D721Med (cell line): Measurements from ENCODE around the gene ANHX.

Source experiments
- DNase-seq: peaks from one replicate; pipeline ENCODE4 v3.0.0; 2011; ENCODE audit warnings: low spot score; ENCODE audit not compliant: insufficient read length
- FAIRE-seq: peaks from 2 replicates; lab custom pipeline; 2011; peaks lifted over from hg19 to GRCh38; lab: Jason Lieb, UNC
- CTCF ChIP-seq: IDR thresholded peaks from 2 replicates; pipeline ENCODE4 v1.5.1; 2012; ENCODE audit warnings: mild to moderate bottlenecking, control low read depth; ENCODE audit not compliant: insufficient read depth; ENCODE audit errors: missing control alignments

Gene ANHX

GRCh38 chr12:133203344-133204263 is 32.1 kb downstream of the ANHX start:
- no peak for TF ChIP-seq CTCF
- DNase-seq = no peak
- no peak for FAIRE-seq

GRCh38 chr12:133202493-133203343 is 33.0 kb downstream of the ANHX start:
- DNase-seq = no peak
- TF ChIP-seq CTCF = no peak

GRCh38 chr12:133201888-133202287 is 33.8 kb downstream of the ANHX start:
- no peak for DNase-seq
- no peak for FAIRE-seq
- no peak for TF ChIP-seq CTCF

More at GRCh38 chr12:133202493-133203343, 33.0 kb downstream of the ANHX start:
- FAIRE-seq = no peak

- DNase-seq (no peak), FAIRE-seq (no peak)
- no peak for TF ChIP-seq CTCF
Measured at GRCh38 chr12:133192847-133193246, 42.8 kb downstream of the ANHX start.

- TF ChIP-seq CTCF = no peak
- DNase-seq = no peak
- no peak for FAIRE-seq
Measured at GRCh38 chr12:133190176-133190575, 45.5 kb downstream of the ANHX start.

GRCh38 chr12:133181238-133181959 is 54.3 kb downstream of the ANHX start, which contains the start of gene ZNF268:
TSS of gene ZNF268 (plus strand) at chr12:133181495. CDS start at chr12:133181998, 503 bp downstream.
- peak; percentile 68 for TF ChIP-seq CTCF
- peak; percentile 82 for DNase-seq
- FAIRE-seq = no peak
